Stimulated activated CD4-positive, alpha-beta T cell treated with anti-CD3 and anti-CD28 coated beads, Interleukin-4, amount 100 ng/mL, for 48 hours (primary cell): ENCODE results near the gene CAMKMT.
"Not testable (repeated sequence)": the region's sequence is repeated elsewhere in the genome, so short reads cannot be mapped to it uniquely, and the experiment has no call there.

Experiments used
- DNase-seq, 2 donors: peaks; one replicate each; pipeline ENCODE4 v3.0.0-alpha.2; 2020; ENCODE audit warnings: low read depth in 2 of 2

Gene CAMKMT

DNA sequence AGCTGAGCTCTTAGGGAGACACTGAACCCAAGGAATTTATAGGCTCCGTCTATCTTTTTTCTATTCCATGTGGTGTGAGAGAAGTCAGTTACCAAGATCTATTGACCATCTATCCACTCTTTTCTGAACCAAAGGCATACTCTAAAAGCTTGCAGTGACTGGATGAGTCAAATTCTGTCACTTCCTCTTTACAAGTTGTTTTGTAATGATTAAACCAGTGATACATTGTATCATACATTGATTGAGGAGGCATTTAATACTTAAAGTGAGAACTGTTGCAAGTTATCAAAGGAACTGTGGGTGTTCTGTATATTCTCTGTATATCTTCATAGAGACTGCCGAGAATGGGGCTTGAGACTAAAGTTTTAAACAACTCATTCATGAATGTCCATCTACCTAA lies 188.8 kb downstream of the CAMKMT start:
- DNase-seq, result no peak

DNA sequence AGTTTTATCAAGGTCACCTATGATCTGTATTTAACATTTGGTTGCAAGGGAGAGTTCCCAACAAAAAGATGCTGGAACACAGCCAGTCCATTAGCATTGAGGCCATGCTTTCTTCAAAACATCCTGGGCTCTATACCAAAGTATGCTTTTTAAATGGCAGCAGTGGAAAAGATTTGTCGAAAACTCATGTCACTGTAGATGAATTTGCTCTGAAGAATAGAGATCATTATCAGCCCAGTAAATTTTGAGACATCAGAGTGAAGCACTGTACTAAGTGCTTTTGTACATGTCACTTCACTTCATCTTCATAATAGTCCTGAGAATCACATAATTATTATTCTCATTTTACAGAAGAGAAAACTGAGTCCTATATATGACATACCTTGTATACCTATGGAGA lies 189.8 kb downstream of the CAMKMT start:
- DNase-seq, result no peak

DNA sequence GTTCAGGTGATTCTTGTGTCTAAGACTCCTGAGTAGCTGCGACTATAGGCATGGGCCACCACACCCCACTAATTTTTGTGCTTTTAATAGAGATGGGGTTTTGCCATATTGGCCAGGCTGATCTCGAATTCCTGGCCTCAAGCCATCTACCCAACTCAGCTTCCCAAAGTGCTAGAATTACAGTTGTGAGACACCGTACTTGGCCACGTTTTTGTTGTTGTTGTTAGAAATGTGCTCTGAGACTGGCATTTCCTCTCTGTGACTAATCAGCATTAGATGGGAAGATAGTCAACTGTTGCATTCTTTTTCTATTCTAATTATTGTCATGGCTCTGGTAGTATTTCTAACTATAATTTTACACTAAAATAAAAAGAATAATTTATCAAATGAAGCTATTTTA lies 191.7 kb downstream of the CAMKMT start:
- DNase-seq, result no peak

DNA sequence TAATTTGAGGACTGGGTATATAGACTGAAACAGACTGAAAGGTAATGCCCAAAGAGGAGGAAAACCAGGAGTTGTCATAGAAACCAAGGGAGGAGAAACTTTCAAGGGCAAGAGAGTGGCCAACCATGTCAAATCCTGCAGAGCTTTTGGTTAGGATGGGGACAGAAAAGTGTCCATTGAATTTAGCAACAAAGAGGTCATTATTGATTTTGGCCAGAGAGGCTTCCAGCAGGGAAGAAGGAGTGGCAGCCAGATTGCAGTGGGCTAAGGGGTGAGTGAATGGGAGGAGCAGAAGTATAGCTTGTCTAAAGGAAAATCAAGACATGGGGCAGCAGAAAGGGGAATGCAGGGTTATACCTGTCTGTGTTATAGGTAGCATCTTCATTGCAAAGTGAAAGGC lies 194.0 kb downstream of the CAMKMT start:
- DNase-seq, result no peak

DNA sequence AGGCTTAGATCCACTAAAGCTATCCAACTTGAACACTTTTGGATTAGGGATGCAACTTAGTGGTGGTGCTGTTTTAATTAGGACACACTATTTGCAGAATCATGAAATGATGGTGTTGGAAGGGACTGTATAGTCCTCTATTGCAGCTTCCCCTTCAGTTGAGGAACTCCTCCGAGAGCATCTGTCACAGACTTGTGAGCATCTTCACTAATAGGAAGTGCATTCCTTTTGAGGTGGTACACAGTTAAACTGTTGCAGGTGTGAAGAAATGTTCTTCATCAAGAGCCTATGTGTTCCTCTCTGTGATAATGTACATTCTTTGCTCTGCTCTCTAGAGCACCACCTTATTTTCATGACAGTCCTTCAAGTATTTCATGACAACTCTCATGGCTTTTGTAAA lies 197.4 kb downstream of the CAMKMT start:
- DNase-seq, result no peak

DNA sequence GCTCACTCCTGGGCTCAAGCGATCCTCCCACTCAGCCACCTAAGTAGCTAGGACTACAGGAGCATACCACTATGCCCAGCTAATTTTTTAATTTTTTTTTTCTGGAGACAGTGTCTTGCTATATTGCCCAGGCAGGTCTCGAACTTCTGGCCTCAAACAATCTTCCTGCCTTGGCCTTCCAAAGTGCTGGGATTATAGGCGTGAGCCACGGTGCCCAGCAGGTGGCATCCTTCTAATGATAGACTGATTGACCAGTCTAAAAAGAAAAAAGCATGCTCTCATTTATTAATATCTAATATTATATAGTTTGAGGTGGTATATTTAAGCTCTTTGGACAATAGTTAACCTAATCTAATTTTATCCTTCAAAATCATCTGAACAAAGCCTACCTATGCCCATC lies 198.6 kb downstream of the CAMKMT start:
- peak in 1 of 2 donors; percentile 8 for DNase-seq

DNA sequence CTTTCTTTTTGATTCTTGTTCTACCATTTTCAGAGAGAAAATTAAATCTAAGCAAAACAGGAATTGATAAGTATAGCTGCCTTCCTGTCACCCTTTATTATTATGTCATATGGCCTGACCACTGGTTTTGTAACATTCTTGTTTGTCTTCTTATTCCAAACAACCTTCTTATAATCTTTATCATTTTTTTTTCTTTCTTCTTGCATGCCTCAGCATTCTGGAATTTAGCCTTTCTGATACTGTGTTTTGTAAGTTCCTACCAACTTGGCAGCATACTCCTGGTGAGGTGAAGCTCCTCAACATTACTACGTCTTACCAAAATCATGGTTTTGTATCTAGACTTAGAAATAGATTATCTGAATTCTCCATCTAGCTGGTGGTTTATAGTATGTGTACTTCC lies 199.2 kb downstream of the CAMKMT start:
- no peak for DNase-seq

DNA sequence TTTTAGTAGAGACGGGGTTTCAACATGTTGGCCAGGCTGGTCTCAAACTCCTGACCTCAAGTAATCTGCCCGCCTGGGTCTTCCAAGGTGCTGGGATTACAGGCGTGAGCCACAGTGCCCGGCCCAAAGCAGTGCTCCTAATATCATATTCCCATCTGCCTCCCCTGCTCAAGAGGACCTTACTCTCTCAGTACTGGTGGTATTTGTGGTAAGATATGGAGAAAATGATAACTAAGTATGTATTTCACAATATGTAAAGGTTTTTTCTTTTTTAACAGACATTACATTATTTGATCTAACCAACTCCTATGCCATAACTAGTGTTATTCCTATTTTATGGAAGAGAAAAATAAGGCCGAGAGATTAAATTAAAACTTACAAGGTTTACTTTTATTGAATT lies 201.0 kb downstream of the CAMKMT start:
- DNase-seq, result no peak

DNA sequence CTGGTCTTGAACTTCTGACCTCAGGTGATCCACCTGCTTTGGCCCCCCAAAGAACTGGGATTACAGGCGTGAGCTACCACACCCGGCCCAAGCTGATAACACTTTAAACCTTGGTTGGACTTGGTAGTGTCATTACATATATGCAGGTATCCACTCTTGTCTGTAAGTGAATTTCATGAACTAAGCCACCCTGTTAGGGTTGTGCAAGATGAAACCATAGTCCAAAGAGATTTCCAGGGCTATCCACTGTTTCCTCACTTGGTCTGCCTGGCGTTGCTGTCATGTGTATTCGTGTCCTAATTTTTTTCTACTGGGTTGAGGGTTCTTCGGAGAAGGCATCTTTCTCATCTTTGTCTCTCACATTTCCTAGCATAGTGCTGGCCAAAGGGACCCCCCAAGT lies 203.0 kb downstream of the CAMKMT start:
- no peak for DNase-seq

DNA sequence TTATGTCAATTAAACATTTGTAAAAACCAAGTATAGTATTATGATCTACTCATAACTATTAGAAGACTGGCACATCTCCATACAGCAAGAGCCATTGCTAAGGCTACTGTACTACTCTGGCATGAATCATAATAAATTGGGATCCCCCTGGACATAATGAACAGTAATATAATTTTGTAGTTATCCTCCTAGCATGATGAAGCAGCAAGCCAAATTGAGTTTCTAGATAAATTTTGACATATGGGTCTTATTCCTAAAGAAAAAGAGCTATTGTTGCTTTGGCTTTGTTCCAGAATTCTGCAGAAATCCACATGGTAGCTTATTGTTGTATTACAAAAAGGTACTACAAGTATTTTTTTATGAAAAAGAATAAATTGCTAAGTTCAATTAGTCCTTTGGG lies 204.3 kb downstream of the CAMKMT start:
- no peak for DNase-seq

DNA sequence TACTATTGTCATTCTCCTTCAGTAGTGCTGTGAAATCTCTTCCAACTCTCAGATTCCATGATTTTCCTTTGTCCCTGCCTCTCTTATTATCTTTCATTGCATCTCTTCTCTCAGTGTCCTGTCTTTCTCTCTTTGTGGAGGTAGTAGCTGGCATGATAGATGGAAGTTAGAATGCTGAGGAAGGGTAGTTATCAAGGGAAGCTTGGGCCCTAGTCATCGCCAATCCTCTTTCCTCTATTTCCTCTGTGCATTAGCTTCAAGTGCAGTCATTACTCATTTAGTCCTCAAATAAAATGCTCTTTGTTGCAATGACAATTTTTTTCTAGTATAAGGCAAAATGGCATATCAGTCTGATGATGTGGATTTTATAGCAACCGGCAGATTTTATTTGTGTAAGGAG lies 207.7 kb downstream of the CAMKMT start:
- DNase-seq, result no peak

DNA sequence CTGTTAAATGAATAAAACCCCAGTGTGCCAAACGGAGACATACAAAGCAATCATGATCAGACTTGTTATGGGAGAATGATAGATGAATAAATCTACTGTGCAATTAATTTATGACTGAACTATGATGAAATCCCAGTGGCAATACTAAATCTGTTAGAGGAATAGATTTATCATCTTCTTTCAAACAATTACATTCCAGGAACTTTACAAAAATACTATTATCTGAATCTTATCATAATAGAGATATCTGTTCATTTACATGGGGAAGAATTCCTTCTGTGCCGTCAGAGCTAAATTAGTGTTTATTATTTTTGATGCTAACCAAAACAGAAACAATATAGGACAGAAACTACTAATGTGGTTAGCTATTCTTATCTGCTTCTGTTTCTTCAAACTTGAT lies 208.5 kb downstream of the CAMKMT start:
- no peak for DNase-seq

DNA sequence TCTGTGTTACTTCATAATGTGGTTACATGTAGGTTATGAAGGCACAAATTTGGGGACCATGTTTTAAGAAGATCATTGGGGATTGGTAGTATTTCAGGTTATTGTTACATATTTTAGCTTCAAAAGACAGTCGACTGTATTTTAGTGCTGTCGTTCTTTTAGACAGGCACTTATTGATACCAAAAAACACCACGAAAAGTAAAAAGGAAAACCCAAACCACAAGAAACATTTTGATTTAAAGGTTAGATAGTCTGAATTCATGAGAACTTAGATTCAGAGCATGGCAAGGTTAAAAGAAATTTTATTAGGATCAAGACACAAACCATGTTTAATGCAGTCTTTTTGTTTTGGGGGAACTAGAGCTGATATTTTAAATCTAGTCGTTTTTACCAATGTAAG lies 209.0 kb downstream of the CAMKMT start:
- DNase-seq, result no peak

DNA sequence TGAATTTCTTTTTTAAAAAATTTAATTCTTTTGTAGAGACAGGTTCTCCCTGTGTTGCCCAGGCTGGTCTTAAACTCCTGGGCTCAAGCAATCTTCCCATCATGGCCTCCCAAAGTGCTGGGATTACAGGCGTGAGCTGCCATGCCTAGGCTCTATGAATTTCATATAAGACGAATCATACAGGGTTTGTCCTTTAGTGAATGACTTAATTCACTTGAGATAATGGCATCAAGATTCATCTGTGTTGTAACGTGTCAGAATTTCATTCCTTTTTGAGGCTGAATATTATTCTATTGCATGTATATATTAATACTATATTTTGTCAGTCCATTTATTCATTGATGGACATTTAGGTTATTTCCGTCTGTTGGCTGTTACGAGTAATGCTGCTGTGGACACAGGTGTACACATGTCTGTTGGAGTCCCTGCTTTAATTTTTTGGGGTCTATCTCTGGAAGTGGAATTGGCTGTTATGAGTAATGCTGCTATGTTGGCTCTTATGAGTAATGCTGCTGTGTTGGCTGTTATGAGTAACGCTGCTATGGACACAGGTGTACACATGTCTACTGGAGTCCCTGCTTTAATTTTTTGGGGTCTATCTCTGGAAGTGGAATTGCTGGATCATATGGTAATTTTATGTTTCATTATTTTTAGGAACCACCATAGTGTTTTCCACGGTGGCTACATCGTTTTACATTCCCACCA lies 210.6 kb downstream of the CAMKMT start:
- DNase-seq, result no peak

DNA sequence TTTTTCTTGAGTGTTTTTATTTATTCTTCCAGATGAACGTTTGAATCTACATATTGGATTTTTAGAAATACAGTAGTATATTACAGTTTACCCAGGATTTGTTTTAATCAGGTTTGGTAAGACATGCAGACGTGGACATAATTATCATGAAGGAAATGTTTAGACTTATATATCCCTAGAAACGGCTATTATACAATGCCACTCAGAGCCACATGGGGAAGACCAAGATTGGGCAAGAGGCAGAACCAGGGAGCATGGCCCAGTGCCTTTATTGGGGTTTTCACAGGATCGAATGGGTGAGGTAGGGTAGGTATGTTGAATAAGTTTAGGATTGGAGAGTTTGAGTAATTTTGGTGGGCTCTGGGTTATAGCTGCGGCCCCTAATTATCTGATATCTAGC lies 212.2 kb downstream of the CAMKMT start:
- DNase-seq, result no peak

DNA sequence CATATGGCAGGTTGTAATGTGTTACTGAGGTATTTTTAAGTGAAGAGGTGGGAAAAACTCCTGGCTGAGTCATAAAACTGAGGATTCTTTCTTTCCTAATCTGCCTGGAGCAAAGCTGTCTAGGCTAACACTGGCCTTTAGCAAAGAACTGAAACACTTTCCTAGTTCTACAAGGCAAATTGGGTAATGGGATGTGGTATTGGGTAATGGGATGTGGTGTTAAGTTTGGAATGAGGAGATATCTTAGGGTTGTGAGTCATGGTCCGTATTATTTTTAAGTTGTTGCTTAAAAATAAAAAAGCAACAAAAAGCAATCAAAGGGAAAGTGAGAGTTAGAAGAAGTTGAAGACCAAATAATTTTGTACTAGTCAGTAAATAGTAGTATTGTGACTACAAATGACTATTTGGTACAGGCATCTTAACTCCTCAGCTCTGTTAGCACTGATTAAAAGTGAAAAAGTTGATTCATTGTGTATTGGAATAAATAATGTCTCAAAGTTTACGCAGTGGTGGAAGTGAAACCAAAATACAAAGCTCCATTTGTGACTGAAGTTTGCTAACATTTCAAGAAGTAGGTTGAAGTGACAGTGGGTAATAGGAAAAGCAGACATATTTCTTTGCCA lies 216.8 kb downstream of the CAMKMT start:
- no peak for DNase-seq

DNA sequence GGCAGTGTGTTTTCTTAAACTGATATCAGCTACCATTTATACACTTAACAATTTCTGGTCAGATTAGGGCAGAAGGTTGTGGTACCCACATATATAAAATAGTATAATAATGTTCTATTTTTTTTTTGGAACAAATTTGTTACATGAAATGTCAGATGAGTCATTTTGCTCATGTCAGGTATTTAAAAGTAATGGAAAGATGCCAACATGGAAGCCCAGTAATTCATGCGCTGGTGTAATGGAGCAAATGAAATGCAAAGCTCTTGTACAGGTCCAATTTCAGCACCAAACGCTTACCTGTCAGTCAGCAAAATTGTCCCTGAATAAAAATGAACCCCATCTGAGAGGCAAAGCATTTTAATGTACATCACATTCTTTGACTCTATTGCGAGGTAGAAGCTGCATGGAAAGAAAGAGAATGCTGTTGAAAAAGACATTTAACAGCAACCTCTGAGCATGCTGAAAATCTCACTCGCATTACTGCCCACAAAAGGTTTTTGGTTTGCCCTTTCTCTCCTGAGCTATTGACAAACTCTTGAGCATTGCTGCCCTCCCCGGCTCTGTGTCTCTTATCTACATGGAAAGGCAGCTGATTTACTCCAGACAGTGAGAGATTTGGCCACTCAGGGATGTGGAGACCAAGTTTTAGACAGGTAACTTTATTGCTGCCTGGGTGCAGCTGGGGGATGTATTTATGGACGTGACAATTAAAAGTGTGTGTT lies 217.5 kb downstream of the CAMKMT start:
- DNase-seq, result no peak

DNA sequence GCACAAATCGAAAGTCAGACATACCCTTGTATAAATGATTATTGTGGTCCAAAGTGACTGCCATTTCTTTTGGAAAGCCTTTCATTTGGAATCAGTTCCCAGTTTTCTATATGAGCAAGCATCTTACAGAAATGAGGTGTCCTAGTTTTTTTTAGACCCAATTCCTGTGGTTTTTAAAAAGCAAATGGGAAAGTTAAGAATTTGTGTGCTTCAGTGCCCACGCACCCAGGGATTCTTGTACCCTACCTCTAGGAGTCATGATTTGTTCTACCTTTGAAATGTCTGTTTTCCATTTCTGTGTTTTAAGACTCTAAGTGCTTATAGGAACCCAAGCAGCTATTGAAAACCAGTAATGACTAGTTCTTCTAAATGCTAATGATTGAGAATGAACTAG lies 218.1 kb downstream of the CAMKMT start:
- DNase-seq, result no peak

DNA sequence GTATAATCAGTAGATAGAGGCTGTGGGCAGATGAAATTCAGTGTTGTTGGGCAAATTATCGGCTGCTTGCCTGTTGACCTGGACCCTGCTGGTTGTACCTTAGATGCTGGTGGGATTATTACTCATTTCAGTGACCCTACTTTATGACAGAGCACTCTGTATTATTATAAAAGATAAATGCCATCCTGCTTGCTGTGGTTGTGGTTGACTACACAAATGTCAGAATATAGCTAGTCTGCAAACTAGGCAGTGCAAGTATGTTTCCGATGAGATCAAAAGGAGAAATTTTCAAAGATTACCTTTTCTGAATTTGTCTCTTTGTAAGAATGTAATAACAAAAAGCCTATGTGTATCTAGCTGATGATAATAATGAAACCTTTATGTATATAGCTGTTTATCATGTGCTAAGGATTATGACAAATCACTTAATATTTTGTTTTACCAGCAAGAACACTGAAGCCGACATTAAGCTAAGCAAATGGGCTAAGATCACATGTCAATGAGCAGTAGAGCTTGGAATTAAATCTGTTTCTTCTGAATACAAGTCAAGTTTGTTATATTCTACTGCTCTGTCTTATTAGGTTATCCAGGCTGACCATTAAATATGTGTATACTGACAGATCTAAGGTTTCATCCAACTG lies 219.2 kb downstream of the CAMKMT start:
- DNase-seq, result no peak

DNA sequence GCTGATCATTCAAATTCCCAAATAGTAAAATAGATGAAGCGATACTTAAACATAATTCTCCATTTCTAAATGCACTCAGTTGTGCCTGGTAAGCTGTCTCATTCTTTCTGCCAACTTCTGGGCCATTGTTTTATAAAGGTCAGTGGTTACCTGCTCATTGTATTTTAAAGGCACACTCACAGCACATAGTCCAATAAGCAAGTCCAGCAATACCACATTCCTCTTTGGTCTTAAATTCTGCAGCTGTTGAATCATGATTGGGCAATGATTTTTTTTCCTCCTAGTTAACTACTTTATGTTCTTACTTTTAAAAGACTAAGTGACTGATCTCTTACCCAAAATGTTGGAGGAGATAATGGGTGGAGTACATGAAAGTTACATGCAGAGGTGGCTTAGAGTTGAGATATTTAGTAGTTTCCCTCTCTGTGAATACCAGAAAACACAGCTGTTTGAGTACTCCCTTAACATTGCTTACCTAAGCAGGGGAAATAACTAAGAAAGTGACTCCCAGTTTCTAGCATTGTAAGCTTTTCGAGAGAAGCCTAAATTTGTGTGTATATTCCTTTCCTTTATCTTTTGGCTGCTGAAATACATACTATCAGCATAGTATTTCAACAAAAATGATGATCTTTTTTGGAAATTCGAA lies 220.7 kb downstream of the CAMKMT start:
- DNase-seq, result no peak

DNA sequence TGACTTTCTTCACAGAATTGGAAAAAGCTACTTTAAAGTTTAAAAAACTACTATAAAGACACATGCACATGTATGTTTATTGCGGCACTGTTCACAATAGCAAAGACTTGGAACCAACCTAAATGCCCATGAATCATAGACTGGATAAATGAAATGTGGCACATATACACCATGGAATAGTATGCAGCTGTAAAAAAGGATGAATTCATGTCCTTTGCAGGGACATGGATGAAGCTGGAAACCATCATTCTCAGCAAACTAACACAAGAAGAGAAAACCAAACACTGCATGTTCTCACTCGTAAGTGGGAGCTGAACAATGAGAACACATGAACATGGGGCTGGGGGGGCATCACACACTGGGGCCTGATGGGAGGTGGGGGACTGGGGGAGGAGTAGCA lies 233.9 kb downstream of the CAMKMT start:
- DNase-seq, result not testable (repeated sequence)
